Measurements from ENCODE around the gene GRB10. TPM values are rescaled to one million over a fixed set of nuclear protein-coding genes. Genes with fewer than 3 reads are reported as not detected.

Gene GRB10
- total RNA-seq, 1 donor from 2014 or later: 91.1 TPM

GRCh38 chr7:50640779-50641178 lies 141.9 kb downstream of the GRB10 start:
- no peak for DNase-seq (ENCODE audit: low read depth, low spot score)

GRCh38 chr7:50640256-50640655 lies 142.4 kb downstream of the GRB10 start:
- no peak for DNase-seq (ENCODE audit: low read depth, low spot score)

GRCh38 chr7:50637725-50638643 lies 144.7 kb downstream of the GRB10 start:
- DNase-seq (ENCODE audit: low read depth, low spot score): no peak

GRCh38 chr7:50634378-50634777 lies 148.3 kb downstream of the GRB10 start:
- no peak for DNase-seq (ENCODE audit: low read depth, low spot score)

- DNase-seq (ENCODE audit: low read depth, low spot score): no peak
Measured at GRCh38 chr7:50633414-50633710, 149.3 kb downstream of the GRB10 start.

- DNase-seq (ENCODE audit: low read depth, low spot score): no peak
Measured at GRCh38 chr7:50632561-50633413, 149.9 kb downstream of the GRB10 start.

- no peak for DNase-seq (ENCODE audit: low read depth, low spot score)
Measured at GRCh38 chr7:50631639-50632038, 151.1 kb downstream of the GRB10 start.

- no peak for DNase-seq (ENCODE audit: low read depth, low spot score)
Measured at GRCh38 chr7:50631100-50631499, 151.6 kb downstream of the GRB10 start.

GRCh38 chr7:50629238-50629901 lies 153.3 kb downstream of the GRB10 start:
- DNase-seq (ENCODE audit: low read depth, low spot score): no peak

- DNase-seq (ENCODE audit: low read depth, low spot score): no peak
Measured at GRCh38 chr7:50628434-50629084, 154.1 kb downstream of the GRB10 start.

- DNase-seq (ENCODE audit: low read depth, low spot score): no peak
Measured at GRCh38 chr7:50627824-50628361, 154.8 kb downstream of the GRB10 start.

GRCh38 chr7:50626286-50626685 lies 156.4 kb downstream of the GRB10 start:
- DNase-seq (ENCODE audit: low read depth, low spot score): no peak

GRCh38 chr7:50625360-50625759 lies 157.3 kb downstream of the GRB10 start:
- DNase-seq (ENCODE audit: low read depth, low spot score): no peak

- no peak for DNase-seq (ENCODE audit: low read depth, low spot score)
Measured at GRCh38 chr7:50622821-50623220, 159.9 kb downstream of the GRB10 start.

- DNase-seq (ENCODE audit: low read depth, low spot score): no peak
Measured at GRCh38 chr7:50621973-50622490, 160.7 kb downstream of the GRB10 start.

- DNase-seq (ENCODE audit: low read depth, low spot score): no peak
Measured at GRCh38 chr7:50621206-50621605, 161.5 kb downstream of the GRB10 start.

GRCh38 chr7:50620433-50620832 lies 162.3 kb downstream of the GRB10 start:
- no peak for DNase-seq (ENCODE audit: low read depth, low spot score)

GRCh38 chr7:50619684-50620083 lies 163.0 kb downstream of the GRB10 start:
- no peak for DNase-seq (ENCODE audit: low read depth, low spot score)

GRCh38 chr7:50618281-50618680 lies 164.4 kb downstream of the GRB10 start:
- no peak for DNase-seq (ENCODE audit: low read depth, low spot score)

GRCh38 chr7:50615519-50616080 lies 167.1 kb downstream of the GRB10 start:
- DNase-seq (ENCODE audit: low read depth, low spot score): no peak
